ENCODE data around the gene GPANK1. TPM values are rescaled to one million over a fixed set of nuclear protein-coding genes. Genes with fewer than 3 reads are reported as not detected.

The GPANK1 gene
- total and polyA plus RNA-seq, 2 of the 13 experiments (the other 11 are each of a cell fraction or from before 2014, with no cell fraction given) = 15.4 to 22.8 TPM

- TF ChIP-seq ZBTB49 (CRISPR knock-in tag; IDR thresholded peaks at IDR 0.05; ENCODE audit: borderline replicate concordance) (no peak), ARID5B (CRISPR knock-in tag; IDR thresholded peaks at IDR 0.05) (peak; percentile 65), ZNF761 (CRISPR knock-in tag; conservative IDR thresholded peaks at IDR 0.05) (peak; percentile 81), KAT8 (CRISPR knock-in tag; IDR thresholded peaks at IDR 0.05) (peak; percentile 87), ZFP90 (CRISPR knock-in tag; IDR thresholded peaks at IDR 0.05; ENCODE audit: borderline replicate concordance) (peak; percentile 57; the same call in 1 of the 2 replicates), ZFP82 (CRISPR knock-in tag; IDR thresholded peaks at IDR 0.05; ENCODE audit: borderline replicate concordance) (peak; percentile 78; the same call in 1 of the 2 replicates), IKZF4 (CRISPR knock-in tag; IDR thresholded peaks at IDR 0.05; ENCODE audit: borderline replicate concordance, low read depth, not compliant biosample characterization) (peak; percentile 85), ZNF34 (CRISPR knock-in tag; IDR thresholded peaks at IDR 0.05; ENCODE audit: borderline replicate concordance) (0 out of 2 replicates have a peak, but pooled peaks have one; percentile 25), PHB2 (IDR thresholded peaks at IDR 0.05; ENCODE audit: partially characterized antibody) (no peak), MBD4 (IDR thresholded peaks at IDR 0.05; ENCODE audit: borderline replicate concordance, low read length) (no peak), NR2F6 (IDR thresholded peaks at IDR 0.05) (no peak; the same call in 1 of the 2 replicates), NR2F6 (CRISPR knock-in tag; IDR thresholded peaks at IDR 0.05) (0 out of 2 replicates have a peak, but pooled peaks have one; percentile 8), ZNF883 (CRISPR knock-in tag; IDR thresholded peaks at IDR 0.05; ENCODE audit: not compliant biosample characterization) (peak; percentile 92), HDAC6 (IDR thresholded peaks at IDR 0.05; ENCODE audit: low read depth, low read length) (no peak), ZNF256 (CRISPR knock-in tag; conservative IDR thresholded peaks at IDR 0.05) (0 out of 2 replicates have a peak, but pooled peaks have one; percentile 84), ZNF30 (CRISPR knock-in tag; IDR thresholded peaks at IDR 0.05) (no peak), ZNF350 (CRISPR knock-in tag; IDR thresholded peaks at IDR 0.05; ENCODE audit: borderline replicate concordance, low read depth) (peak; percentile 24), ZNF446 (CRISPR knock-in tag; IDR thresholded peaks at IDR 0.05) (no peak; the same call in none of the 2 replicates), ZNF577 (CRISPR knock-in tag; IDR thresholded peaks at IDR 0.05; ENCODE audit: borderline replicate concordance, low read depth) (no peak), LBX2 (CRISPR knock-in tag; IDR thresholded peaks at IDR 0.05; ENCODE audit: borderline replicate concordance) (no peak), ZNF136 (CRISPR knock-in tag; IDR thresholded peaks at IDR 0.05; ENCODE audit: low read depth) (no peak; the same call in 1 of the 2 replicates), TAF1 (CRISPR knock-in tag; IDR thresholded peaks at IDR 0.05) (peak; percentile 86), REL (CRISPR knock-in tag; conservative IDR thresholded peaks at IDR 0.05) (no peak)
These were observed 4.2 kb downstream of the GPANK1 start, which contains the start of gene C6orf47 (continued) for GRCh38 chr6:31660381-31661261.

Measured in HepG2 (cell line).